Head of caudate nucleus (tissue), 42 donors: ENCODE results near the gene TOM1L2.

Source experiments
- DNase-seq, 42 donors: peaks; one replicate each; pipeline versions ENCODE4 v3.0.0 to v3.0.0-alpha.2; 2020 to 2021; ENCODE audit warnings: mixed read lengths in 7 of 42
- intact Hi-C: fragments of 100-400 bp; cut with DNase I; formaldehyde crosslinking; loops from one replicate; pipeline ENCODE4 v1.15.0; 2022

Gene TOM1L2

DNA sequence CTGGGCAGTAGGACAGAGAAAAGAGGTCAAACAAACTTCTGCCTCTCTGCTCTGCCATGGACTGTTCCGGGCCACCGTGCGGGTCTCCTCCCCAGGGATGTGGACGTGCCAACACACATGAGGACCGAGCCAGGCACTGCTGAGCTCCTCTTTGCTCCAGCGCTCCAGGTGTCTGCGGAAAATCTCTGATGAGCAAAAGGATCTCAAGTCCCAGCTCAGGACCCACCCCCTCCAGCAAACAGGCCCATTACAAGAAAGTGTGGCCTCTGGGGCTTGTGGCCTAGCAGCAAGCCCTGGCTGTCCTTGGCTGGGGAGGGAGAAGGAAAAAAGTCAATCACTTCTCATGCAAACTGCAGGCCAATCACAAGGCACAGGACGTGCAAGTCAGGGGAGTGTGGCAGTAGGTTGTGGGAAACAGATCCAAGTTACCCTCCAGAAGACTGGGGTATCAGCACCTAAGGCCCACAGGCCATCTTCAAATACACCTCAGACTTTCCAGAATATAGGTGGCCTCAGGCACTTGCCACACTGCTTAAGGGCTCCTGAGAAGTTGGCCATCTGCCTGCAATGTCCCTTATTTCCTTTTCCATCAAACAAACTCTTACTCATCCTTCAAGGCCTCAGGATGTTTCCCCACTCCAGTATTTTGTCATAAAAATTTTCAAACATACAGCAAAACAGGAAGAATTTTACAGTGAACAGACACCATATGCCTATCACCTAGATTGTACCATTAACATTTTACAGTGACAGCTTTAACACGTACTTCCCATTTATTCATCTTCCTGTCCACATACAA is 99.5 kb downstream of the TOM1L2 start:
- intact Hi-C loops, result no loop called here

DNA sequence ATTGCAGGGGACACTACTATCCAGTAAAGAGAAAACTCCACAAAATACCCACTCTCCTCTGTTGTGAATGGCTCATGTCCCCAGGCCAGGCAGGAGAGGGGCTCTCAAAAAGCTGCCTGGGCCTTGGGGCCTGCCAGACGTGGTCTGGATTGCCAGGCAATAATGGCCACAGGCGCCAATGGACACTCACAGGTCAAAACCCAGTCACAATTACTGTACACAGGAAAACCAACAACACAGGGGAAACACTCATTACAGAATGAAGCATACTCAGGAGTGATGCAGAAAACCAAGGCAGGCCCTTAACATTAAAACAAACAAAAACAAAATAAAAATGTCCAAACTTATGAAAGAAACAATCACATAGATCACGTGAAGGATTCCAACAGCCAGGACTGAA is 100.3 kb downstream of the TOM1L2 start:
- DNase-seq, result no peak
- intact Hi-C loops, result no loop called here

More for the DNA sequence above, 99.5 kb downstream of the TOM1L2 start:
- no peak for DNase-seq

DNA sequence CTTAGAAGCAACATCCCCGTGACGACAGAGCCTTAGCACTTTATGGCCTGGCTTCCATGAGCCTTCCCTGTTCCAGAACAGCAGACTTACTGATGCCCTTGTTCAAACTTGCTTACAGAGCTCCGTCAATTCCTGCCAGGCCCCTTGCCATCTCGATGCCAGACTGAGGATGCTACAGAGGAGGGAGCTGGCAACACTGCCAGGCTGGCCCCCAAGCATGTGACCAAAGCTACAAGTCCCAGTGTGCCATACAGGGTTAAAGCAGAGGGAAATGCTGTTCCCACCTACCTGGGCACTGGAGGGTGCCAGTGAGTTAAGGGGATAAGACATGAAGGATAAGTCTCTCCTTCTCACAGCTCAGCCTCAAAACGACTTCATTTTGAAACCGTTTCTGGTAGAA is 102.0 kb downstream of the TOM1L2 start:
- intact Hi-C loops, result no loop called here
- no peak for DNase-seq

DNA sequence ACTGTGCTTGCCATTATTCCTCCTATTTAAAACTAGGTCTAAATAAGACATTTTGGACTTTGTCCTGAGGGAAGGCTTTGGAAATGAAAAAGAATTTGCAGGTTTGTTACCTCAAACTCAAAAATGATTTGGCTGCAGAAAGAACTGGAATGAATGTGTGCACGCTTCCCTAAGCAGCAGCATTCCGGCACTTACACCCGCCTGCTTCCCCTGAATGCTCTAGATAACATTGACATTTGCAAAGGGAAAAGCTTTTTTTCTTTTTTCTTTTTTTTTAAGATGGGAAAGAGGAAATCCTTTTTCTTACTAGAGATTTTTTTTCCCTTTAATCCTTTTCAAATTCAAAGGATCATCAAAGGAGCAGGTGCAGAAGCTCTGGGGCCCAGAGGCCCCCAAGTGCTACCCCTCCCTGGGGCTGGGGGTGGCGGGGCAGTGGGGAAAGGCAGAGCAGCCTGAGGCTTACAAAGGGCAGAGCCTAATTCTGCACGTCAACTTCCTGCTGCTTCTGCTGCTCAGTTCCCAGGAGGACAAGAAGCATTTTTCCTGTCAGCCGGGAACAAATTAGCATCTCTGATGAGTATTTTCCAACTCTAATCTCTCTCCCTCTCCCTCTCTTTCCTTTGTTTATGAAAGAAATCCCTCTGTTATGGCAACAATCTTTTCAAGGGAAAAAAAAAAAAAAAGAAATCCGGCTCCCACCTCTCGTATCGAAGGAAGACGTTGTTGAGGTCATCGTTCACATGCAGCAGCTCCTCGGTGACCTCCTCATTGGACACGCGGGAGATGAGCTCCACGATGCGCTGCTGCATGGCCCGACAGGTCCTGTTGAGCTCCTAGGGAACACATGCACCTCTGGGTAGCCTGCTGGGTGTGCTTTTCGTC is 103.3 kb downstream of the TOM1L2 start:
- DNase-seq, result no peak
- intact Hi-C loops, result no loop called here

DNA sequence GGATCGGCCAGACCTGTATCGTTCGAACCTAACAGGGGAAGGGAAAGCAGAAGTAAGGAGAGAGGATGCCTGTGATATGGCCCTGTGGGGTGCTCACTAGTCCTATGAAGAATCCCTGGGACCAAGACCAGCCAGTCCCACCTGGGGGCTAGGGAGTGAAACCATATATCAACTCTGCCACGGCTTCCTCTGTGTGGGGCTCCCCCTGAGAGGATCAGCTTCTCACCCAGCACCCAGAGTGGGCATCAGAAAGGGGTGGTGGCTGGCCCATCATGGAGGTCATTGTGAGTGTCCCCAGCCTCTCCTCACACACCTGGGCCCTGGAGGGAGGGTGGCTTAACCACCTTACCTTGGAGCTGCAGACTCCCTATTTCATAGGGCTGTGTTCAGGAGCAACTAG is 105.3 kb downstream of the TOM1L2 start:
- DNase-seq, result no peak
- intact Hi-C loops, result no loop called here

DNA sequence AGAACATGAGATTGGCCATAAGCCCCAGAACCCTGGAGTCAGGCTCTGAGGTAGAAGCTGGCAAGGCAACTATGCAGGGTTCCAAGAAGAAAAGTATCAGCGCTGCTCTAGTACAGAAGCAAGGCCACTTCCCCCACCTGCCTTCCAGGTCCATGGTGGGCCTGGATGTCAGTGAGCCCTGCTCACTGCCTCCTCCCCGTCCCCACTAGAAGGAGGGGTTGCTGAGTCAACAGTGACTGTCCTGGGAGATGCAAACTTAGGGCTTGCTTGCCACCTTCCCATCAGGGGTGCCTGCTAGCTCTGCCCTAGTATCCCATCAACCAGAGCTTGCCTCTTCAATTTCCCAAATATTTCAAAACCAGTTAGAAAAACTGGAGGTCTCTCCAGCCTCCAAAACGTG is 105.8 kb downstream of the TOM1L2 start:
- no peak for DNase-seq
- intact Hi-C loops, result no loop called here

DNA sequence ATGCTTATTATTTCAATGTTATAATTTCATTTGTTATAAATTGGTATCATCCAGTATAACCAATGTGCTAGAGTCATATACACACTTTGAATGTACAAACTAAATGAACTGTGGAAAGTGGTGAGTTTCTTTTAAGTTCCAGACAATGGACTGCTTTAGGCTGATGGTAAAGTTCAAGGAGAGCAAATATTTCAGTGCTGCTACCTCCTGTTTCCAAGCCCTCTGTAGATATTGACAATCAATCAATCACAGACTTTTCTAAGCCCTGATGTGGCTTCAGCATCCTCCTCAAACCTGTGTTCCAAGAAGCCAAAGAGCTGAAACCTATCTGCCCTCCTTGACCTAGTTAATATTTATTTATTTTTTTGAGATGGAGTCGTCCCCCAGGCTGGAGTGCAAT is 107.2 kb downstream of the TOM1L2 start:
- no peak for DNase-seq
- intact Hi-C loops, result no loop called here

DNA sequence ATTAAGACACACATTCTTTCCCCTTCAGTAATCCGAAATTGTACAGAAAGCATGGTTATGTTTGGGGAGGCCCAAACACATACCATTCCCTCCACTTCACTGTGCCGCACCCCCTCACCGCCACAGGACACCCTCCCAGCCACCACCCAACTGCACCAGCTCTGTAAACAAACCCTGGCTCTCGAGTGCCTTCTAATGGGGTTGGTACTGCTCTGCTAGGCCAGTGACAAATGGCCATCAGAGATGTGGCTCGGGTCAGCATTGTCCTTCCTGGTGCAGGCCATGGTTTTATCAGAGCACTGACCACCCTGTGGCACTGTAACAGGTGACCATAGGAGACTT is 111.5 kb downstream of the TOM1L2 start:
- intact Hi-C loops, result loop anchor here (2.0 kb wide), 1 partner anchor 48 kb away; no protein-coding TSS in a partner anchor
- DNase-seq, result no peak

DNA sequence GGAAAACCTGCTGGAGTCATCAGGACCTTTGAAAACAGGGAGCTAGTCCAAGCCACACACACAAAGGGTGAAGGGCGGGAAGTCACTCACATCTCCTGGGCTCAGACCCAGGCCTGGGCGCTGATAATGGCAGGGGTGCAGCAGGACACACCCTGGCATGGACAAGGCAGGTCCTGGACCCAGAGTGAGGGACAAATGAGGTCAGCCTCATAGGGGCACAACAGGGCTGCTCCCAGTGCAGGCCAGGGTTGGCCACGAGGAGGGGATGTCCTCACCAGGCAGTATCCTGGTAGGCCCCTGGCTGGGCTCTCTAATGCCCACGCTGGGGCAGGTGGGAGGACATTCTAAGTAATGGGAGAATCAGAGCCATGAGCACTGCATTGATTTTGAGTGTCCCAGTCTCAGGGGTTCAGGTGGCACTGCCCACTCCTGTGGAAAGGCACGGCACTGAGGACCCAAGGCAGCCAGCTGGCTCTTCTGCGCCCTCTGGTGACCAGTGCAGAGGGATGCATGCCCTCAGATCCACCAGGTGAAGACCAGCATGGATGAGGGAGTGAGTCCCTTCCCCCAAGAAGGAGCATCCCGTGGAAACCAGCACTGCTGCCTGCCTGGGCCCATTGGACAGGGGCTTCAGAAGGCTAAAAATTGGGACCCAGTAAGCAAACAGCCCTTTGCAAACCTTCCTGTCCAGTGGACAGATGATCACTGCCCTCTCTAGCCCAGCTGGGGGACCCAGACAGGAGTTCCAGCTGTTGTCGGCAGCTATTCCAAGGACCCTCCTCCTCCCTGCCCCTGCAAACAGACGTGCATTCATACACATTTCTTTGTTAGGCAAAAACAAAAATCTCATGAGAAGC is 112.1 kb downstream of the TOM1L2 start:
- peak; percentile 50 to 92 (median 80) for DNase-seq
- intact Hi-C loops, result loop anchor here (2.0 to 5.0 kb wide), 2 partner anchors 47 to 178 kb away; partner anchors contain the start of gene RAI1

DNA sequence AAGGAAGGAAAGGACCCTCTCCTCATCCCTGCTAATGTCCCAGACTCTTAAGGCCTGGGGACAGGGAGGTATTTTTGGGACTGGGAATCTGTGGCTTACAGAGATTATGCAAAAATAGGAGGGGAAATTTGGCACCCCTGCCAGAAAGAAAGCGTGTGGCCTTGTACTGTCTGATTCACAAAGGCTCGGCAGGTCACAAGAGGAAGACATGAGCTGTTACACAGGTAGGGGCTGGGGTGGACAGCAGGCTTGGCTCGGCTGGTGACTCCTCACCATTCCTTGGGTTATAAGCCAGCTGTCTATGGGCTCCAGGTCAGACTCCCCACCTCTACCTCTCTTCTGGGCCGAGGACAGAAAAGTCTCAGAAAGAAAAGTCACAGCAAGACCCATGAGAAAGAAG is 114.7 kb downstream of the TOM1L2 start:
- no peak for DNase-seq
- intact Hi-C loops, result loop anchor here (5.0 kb wide), 1 partner anchor 175 kb away; the partner anchor contains the start of gene RAI1

DNA sequence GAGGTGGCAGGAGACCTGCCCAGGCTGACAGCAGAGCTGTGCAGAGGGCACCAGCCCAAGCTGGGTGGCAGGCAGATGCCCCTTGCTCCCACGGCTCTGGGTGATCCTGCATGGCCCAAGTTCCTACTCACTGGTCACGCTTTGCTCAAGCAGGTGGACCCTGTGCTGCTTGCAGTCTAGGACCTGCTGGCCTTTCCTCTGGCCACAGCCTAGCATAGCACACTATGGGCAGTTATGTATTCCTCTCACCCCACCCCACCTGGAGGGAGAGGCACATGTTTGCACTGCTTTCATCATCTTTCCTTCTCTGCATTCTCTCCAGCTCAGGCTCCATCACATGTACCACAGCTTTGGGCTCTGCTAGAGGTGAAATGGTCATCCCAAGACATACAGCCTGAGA is 115.8 kb downstream of the TOM1L2 start:
- intact Hi-C loops, result loop anchor here (5.0 kb wide), 1 partner anchor 174 kb away; the partner anchor contains the start of gene RAI1
- DNase-seq, result no peak

DNA sequence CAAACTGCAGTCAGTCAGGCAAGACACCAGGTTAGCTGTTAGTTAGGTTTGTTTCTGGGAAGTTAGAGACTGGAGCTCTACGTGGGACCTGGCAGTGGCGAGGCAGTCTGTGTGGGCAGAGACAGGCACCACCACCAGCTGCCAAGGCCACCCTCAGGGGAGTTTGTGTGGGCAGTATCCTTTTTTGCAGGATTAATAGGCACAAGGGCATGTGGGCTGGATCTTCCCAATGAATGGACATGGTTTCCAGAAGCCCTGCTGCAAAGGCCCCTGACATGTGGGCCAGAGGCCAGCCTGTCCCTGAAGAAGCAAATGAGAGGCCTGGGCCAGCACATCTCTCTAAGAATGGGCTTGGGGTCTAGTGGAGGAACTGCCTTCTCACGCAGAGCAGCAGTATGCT is 116.2 kb downstream of the TOM1L2 start:
- intact Hi-C loops, result loop anchor here (5.0 kb wide), 1 partner anchor 174 kb away; the partner anchor contains the start of gene RAI1

DNA sequence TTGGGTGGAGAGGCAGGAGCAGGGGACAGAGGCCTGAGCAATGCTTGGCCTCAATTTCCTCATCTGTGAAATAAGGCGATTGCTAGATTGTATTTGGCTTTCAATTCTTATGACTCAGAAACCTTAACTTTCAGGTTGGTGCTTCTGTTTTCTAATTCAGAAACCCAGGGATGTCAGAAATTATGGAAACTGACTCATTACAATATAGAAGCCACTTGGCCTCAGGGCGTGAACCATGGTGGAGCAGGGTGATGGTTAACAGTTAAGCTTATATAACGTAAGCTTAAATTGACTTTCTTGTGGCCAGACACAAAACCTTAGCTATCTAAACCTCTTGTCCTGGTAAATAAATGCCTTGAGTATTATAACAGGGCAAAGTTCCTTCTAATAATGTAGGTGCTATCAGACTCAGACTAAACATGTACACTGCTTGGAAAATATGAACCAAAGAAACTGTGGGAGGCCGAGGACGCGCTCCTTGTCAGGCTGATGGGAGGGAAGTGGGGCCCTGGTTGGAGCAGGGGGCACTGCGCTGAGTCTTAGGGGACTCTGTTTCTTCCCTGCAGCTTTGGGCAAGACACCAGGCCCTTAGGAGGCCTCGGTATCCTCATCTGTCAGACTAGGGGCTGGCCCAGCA is 118.3 kb downstream of the TOM1L2 start:
- no peak for DNase-seq
- intact Hi-C loops, result no loop called here

More for the DNA sequence above, 116.2 kb downstream of the TOM1L2 start:
- DNase-seq, result peak in 3 of 42 donors; percentile 59 to 63 (median 59)

DNA sequence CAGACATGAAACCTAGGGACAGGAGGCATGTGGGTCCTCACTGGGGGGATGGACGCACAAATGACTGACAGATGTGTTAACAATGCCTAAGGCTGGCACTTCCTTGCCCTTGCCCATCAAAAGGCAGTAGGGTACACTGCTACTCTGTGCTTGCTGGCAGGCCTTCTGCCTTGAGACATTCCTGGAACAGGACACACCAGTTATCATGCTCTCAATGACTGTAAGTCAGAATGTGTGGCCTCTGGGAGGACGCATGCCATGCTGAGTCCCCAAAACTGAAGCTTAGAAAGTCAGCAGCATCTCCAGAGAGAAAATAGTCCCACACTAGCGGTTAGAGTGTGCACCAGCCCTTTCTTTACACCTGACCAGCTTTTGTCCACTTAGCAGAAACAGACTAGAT is 119.3 kb downstream of the TOM1L2 start:
- intact Hi-C loops, result no loop called here
- DNase-seq, result no peak

DNA sequence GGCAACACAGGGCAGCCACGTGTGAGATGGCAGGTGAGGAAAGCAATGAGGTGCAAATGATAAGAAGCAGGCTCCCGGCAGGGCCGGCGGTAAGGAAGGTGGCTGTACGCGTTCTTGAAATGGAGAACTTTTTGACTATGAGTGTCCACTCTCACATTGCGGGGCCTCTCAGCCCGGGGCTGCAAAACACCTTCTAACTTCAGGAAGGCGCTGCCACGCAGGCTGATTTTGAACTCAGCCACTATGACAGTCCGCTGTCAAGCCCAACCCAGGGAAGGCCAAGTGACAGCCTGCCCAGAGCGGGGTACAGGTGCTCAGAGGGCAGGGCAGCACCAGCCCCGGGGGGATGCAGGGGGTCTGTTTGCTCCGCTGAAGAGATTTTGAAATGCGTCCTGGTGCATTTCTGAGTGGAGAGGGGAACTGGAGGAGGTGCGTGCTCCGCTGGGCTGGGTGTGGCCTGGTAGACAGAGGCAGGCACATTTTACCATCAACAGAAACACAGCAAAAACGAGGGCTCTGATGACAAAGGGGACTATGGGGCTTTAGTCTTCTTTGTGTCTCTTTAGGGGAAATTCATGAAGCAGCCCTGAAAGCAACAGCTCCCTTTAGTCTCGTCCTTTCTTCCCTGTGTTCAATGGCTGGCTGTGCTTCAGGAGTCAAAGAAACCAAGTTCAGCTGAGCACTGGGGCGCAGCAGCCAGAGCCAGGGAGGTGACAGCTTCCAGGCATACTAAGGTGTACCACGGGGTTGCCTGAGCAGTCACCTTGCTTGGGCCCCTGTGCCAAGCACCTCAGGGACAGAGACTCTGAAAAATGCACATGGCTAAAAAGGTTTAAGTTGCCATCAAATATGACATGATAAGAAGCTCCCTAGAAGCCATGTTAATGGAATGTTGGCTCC is 120.8 kb downstream of the TOM1L2 start:
- DNase-seq, result no peak

DNA sequence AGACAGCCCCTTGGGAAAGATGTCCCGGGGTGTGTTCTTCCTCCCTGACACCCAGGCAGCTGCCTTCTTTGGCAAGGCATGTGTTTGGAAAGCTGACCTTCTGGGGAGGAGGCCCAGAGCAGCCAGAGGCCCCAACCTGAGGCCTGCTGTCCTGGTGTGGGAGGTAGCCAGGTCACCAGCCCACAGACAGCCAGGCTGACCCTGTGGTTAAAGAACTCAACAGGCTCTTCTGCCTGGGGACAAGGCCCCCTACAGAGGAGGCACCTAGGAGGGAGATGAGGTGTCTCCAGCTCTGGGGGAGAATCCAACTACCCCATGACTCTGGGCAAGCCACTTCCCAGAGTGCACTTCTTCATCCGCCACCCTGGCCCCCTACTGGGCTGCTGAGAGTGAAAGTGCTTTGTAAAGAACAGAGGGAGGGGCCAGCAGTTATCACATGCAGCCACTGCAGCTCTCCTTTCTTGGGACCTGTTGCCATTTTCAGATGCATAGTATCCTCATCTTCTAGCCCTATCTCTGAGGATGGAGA is 122.3 kb downstream of the TOM1L2 start:
- peak in 34 of 42 donors; percentile 28 to 84 (median 60) for DNase-seq
- intact Hi-C loops, result no loop called here

More for the DNA sequence above, 120.8 kb downstream of the TOM1L2 start:
- intact Hi-C loops, result no loop called here

DNA sequence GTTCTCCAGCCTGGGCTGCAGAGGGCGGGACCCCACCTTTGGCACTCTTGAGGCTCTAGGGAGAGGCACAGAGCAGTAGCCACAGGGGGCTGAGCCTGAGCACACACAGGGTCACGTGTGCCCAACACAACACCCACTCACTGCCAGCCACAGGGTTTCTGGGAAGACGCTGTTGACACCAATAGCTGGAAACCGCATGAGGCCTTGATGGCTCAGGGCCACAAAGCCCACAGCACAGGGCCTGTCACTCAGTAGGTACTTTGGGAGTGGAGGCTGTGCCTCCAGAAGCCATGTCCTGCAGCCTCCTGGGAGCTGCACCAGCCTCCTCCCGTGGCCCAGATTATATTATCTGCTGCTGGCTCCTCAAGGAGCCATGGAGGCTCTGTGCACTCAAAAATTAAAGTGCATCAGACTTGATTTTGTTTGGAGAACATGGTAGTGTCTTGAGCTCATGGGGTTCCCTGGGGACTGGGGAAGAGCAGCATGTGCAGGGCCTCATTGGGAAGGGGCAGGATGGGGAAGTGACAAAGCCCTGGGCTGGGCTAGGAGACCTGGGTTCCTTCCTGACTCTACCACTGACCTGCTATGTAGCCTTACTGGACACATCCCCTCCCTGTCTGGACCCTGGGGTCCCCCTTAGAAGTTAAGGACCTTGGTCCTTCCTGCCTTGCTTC is 122.9 kb downstream of the TOM1L2 start:
- intact Hi-C loops, result no loop called here
- DNase-seq, result peak in 41 of 42 donors; percentile 35 to 88 (median 64)
